Measurements from ENCODE around the gene FAM124A. TPM values are rescaled to one million over a fixed set of nuclear protein-coding genes. Genes with fewer than 3 reads are reported as not detected.
A peak's percentile ranks its signal among the peaks of the same experiment; 100 is the strongest.

FAM124A gene
- total and polyA plus RNA-seq, 12 donors, result 2.1 to 14.0 (median 7.0) TPM

DNA sequence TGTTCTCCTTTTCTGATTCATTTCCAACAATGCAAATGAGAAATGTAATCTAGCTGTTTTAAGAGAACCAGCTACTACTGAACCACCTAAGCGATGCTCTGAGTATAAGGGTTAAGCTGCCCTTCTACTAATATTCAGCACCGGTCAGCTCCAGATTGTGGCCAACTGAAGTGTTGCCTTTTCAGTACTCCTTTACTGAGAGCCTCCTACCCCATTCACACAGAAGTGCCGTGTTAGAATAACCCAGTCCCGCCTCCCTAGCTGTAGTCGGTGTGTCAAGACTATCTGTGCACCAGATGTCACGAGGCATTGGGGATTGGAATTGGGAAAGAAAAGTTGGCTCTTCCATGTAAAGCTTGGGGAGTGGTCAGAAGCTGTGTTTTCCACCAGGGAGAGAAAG is 45.4 kb downstream of the FAM124A start:
- Histone ChIP-seq H3K36me3 (no peaks in the 10 kb centered on the region), H3K27ac (peak overlapping the region in 2 of 10 donors; percentile 54 to 68), H3K9me3 (no peaks in the 10 kb centered on the region), H3K4me3 (no peak overlapping the region), H3K27me3 (no peaks in the 10 kb centered on the region), H3K4me1 (peaks cover 2 to 46% (median 30%) of the 10 kb centered on the region in 9 donors)
- TF ChIP-seq, protein P1, sequence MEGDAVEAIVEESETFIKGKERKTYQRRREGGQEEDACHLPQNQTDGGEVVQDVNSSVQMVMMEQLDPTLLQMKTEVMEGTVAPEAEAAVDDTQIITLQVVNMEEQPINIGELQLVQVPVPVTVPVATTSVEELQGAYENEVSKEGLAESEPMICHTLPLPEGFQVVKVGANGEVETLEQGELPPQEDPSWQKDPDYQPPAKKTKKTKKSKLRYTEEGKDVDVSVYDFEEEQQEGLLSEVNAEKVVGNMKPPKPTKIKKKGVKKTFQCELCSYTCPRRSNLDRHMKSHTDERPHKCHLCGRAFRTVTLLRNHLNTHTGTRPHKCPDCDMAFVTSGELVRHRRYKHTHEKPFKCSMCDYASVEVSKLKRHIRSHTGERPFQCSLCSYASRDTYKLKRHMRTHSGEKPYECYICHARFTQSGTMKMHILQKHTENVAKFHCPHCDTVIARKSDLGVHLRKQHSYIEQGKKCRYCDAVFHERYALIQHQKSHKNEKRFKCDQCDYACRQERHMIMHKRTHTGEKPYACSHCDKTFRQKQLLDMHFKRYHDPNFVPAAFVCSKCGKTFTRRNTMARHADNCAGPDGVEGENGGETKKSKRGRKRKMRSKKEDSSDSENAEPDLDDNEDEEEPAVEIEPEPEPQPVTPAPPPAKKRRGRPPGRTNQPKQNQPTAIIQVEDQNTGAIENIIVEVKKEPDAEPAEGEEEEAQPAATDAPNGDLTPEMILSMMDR (IDR thresholded peaks at IDR 0.05), result no peak
- ATAC-seq (peak in 5 of 8 donors; percentile 44 to 78 (median 71)), DNase-seq (no peak)
- intact Hi-C loops (cut with DNase I), result no loop called here
- 39 to 61% methylated on average over 6 of the region's 6 CpGs for WGBS, 2 donors

DNA sequence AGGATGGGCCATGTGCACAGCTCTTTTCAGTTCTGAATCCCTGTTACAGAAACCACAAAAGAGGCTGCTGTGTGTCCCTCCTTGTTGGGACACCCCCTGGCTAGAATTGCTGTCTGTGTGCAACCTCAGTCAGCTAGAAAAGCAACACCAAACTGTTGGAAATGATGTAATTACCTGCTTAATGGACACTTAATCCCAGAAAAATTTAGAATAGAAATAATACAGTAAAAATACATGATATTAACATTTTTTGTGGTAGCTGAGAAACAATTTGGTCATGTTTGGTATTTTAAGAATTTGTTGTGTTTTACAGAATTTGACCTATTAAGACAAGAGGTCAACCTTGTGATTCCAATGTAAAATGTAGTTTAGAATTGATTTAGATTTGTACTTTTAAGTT is 46.8 kb downstream of the FAM124A start:
- intact Hi-C loops (cut with DNase I), result no loop called here

DNA sequence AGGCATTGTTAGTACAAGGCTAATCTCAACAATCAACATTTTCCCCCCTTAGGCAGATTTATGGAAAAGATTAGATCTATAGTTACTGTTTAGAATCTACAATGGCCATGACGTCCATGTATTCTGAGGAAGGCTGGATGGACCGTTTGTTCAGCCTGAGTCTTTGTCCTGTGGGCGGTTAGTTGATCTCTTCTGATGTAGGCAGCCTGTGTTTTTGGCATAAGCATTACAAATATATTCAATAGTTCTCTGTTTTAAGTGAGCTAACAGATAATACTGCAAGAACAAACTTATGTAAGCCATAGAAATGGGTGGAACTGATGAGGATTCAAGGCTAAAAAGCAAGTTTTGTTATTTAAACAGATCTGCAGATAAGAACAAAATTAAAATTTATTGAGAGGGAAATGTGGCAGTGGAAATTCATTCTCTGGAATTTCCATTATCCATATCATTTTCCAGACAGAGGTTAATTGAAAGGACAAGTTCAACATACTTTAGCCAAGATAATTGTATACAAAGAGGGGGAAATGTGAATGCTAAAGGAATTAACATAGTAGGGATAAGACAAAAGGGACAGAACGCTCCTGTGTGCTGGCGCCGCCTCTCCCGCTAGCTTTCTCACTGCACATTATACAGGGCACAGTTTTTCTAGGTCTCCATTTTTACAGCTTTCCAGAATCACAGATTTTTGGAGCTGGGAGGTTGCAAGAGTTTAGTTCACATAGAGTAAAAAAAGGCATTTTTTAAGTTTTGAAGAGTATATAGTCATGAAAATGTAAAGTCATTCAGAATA is 48.6 kb downstream of the FAM124A start:
- Histone ChIP-seq H3K36me3 (no peaks in the 10 kb centered on the region), H3K4me3 (no peak overlapping the region), H3K4me1 (peaks cover 0 to 63% (median 29%) of the 10 kb centered on the region in 9 donors), H3K27ac (peak overlapping the region in 1 of 10 donors; percentile 16), H3K27me3 (no peaks in the 10 kb centered on the region), H3K9me3 (no peaks in the 10 kb centered on the region)
- WGBS, 2 donors, result 68 to 69% methylated on average over 7 of the region's 7 CpGs
- no peak for DNase-seq
- TF ChIP-seq, protein P1 (IDR thresholded peaks at IDR 0.05), result no peak
- peak in 2 of 8 donors; percentile 21 to 26 for ATAC-seq
- intact Hi-C loops (cut with DNase I), result no loop called here

More for the DNA sequence above, 46.8 kb downstream of the FAM124A start:
- TF ChIP-seq, protein P1 (IDR thresholded peaks at IDR 0.05), result no peak
- ATAC-seq (no peak), DNase-seq (no peak)
- Histone ChIP-seq H3K36me3 (no peaks in the 10 kb centered on the region), H3K4me3 (no peak overlapping the region), H3K4me1 (peaks cover 0 to 49% (median 23%) of the 10 kb centered on the region in 9 donors), H3K9me3 (no peaks in the 10 kb centered on the region), H3K27ac (no peak overlapping the region), H3K27me3 (no peaks in the 10 kb centered on the region)

DNA sequence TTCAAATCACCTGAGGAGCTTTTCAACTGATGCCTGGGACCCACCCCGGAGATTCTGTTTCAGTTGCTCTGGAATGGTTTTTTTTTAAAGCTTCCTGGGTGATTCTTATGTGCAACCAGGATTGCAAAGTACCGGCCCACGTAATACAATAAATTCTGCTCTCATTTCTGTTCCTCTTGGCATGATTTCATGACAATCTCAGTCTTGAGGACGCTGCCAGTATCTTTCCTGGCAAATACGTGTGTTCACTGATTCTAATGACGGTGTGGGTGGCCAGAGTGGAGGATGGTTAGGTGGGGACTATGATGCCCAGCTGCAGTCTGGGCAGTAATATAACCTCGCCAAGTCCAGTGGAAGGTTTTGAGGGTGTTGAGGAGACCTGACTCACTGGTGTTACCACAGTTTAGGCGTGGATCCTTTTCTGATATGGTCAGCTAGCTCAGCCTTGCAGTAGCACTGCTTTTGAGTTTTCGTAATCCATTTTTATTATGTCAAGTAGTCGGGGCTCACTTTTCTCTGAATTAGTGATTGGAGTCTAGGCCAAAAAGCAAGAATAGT is 49.4 kb downstream of the FAM124A start:
- 67 to 74% methylated on average over 10 of the region's 10 CpGs for WGBS, 2 donors
- H3K27ac ChIP-seq, result peak overlapping the region in 2 of 10 donors; percentile 16 to 26
- TF ChIP-seq, protein P1 (IDR thresholded peaks at IDR 0.05), result no peak
- DNase-seq, result no peak
- H3K4me1 ChIP-seq, result peaks cover 0 to 66% (median 31%) of the 10 kb centered on the region in 9 donors
- intact Hi-C loops (cut with DNase I), result no loop called here
- H3K27me3 ChIP-seq, result no peaks in the 10 kb centered on the region
- peak in 2 of 8 donors; percentile 67 to 87 for ATAC-seq
- no peaks in the 10 kb centered on the region for H3K36me3 ChIP-seq
- H3K4me3 ChIP-seq, result no peak overlapping the region
- H3K9me3 ChIP-seq, result no peaks in the 10 kb centered on the region

All from heart right ventricle (tissue), 16 donors.